ENCODE results near the gene ZFPM1. TPM values are rescaled to one million over a fixed set of nuclear protein-coding genes. Genes with fewer than 3 reads are reported as not detected.

Gene ZFPM1
- total RNA-seq, 3 donors from 2014 or later (not counting 1 experiment from before 2014, with no cell fraction given), result 56.3 to 71.0 (median 64.6) TPM

GRCh38 chr16:88509749-88510069, 56.6 kb downstream of the ZFPM1 start:
- Mint-ChIP-seq H3K4me1 (peaks cover 8 to 51% of the 10 kb centered on the region in 2 donors), H3K9me3 (no peaks in the 10 kb centered on the region), H3K4me3 (no peak overlapping the region), H3K27ac (peak overlapping the region in 1 of 2 donors; percentile 51), H3K36me3 (no peaks in the 10 kb centered on the region), H3K27me3 (ENCODE audit: low read depth in 2 of 2) (no peaks in the 10 kb centered on the region)
- WGBS (ENCODE audit: insufficient coverage), result 93% methylated on average over 12 of the region's 12 CpGs
- Histone ChIP-seq H3K27ac (ENCODE audit: low read length) (no peak overlapping the region), H3K9me3 (ENCODE audit: control insufficient read depth, insufficient read depth, low read length) (no peaks in the 10 kb centered on the region), H3K4me3 (ENCODE audit: low read length) (no peak overlapping the region), H3K27me3 (ENCODE audit: control insufficient read depth, insufficient read depth, low read length) (no peaks in the 10 kb centered on the region), H3K4me1 (ENCODE audit: control insufficient read depth, insufficient read depth, low read length) (peaks cover 18% of the 10 kb centered on the region), H3K36me3 (ENCODE audit: control insufficient read depth, insufficient read depth, low read length) (peaks cover 5% of the 10 kb centered on the region)
- no peak for ATAC-seq
- no peak for TF ChIP-seq CTCF (IDR thresholded peaks at IDR 0.05)
- intact Hi-C loops (cut with micrococcal nuclease), result loop anchor here (5.0 kb wide), 1 partner anchor 37 kb away; no protein-coding TSS in a partner anchor
- DNase-seq, result no peak

DNA sequence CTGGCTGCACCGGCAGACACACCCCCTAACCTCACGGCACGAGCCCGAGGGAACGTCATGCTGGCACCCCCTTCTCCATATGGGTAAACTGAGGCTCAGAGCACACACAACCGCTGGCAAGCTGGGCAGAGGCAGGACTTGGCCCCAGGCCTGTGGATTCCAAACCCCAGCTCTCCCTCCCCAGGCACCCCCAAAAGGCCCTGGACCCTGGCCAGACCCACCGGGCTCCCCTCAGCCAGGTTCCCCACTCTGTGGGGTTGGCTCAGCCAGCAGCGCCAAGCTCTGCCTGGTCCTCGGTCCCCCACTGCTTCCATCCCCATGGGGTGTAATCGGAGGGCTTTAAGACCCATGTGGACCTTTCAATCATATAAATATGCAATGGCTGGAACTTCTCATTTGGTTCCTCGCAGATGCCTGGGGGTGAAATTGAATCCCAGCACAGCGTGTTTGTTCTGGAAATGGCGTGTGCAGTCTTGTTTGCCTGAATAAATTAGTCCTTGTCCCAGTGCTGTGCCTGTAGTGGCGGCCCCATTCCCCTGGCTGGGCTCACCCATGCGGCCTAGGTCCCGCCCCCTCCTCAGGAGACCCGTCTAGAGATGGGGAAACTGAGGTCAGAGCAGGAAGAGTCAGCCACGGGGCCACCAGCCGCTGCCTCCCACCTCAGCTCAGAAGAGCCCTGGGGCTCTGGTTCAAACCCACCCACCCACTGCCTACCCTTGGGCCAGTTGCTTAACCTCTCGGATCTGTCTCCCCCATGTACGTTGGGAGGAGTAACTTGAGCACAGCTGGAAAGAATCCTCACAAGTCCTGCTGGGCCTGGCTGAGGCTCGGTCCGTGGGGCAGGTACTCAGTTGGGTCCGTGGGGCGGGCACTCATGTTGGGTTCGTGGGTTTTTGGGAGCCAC, 57.3 kb downstream of the ZFPM1 start:
- no peaks in the 10 kb centered on the region for H3K27me3 Mint-ChIP-seq (ENCODE audit: low read depth in 2 of 2)
- DNase-seq (no peak), ATAC-seq (no peak)
- H3K27ac Mint-ChIP-seq, result peak overlapping the region in 1 of 2 donors; percentile 51
- no peak overlapping the region for H3K27ac ChIP-seq (ENCODE audit: low read length)
- H3K36me3 Mint-ChIP-seq, result no peaks in the 10 kb centered on the region
- H3K27me3 ChIP-seq (ENCODE audit: control insufficient read depth, insufficient read depth, low read length), result no peaks in the 10 kb centered on the region
- intact Hi-C loops (cut with micrococcal nuclease), result no loop called here
- H3K9me3 Mint-ChIP-seq, result no peaks in the 10 kb centered on the region
- no peaks in the 10 kb centered on the region for H3K9me3 ChIP-seq (ENCODE audit: control insufficient read depth, insufficient read depth, low read length)
- 93% methylated on average over 26 of the region's 26 CpGs for WGBS (ENCODE audit: insufficient coverage)
- H3K4me3 Mint-ChIP-seq, result no peak overlapping the region
- H3K4me1 Mint-ChIP-seq, result peaks cover 10 to 48% of the 10 kb centered on the region in 2 donors
- no peak overlapping the region for H3K4me3 ChIP-seq (ENCODE audit: low read length)
- no peak for TF ChIP-seq CTCF (IDR thresholded peaks at IDR 0.05)
- peaks cover 7% of the 10 kb centered on the region for H3K36me3 ChIP-seq (ENCODE audit: control insufficient read depth, insufficient read depth, low read length)
- peaks cover 12% of the 10 kb centered on the region for H3K4me1 ChIP-seq (ENCODE audit: control insufficient read depth, insufficient read depth, low read length)

DNA sequence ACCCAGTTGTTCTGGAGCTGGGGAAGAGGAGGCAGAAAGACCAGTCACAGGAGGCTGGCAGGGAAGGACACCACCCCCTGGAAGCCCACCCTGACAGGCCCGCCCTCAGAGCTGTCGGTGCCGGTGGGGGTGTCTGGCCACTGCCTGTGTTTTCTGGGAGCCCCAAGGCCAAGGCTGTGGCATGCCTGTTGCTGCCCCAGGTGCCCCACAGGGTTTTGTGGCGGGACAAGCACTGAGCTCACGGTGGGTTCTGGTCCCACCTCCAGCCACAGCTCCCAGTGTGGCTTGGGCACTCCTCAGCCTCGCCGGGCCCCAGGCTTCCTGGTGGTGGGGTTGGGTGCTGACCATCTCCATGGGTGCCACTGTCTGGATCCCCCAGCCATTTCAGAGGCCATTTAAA, 58.0 kb downstream of the ZFPM1 start:
- Mint-ChIP-seq H3K27ac (no peak overlapping the region), H3K4me1 (peaks cover 10 to 51% of the 10 kb centered on the region in 2 donors), H3K27me3 (ENCODE audit: low read depth in 2 of 2) (no peaks in the 10 kb centered on the region), H3K4me3 (no peak overlapping the region), H3K9me3 (no peaks in the 10 kb centered on the region), H3K36me3 (no peaks in the 10 kb centered on the region)
- DNase-seq (no peak), ATAC-seq (no peak)
- intact Hi-C loops (cut with micrococcal nuclease), result no loop called here
- H3K9me3 ChIP-seq (ENCODE audit: control insufficient read depth, insufficient read depth, low read length), result no peaks in the 10 kb centered on the region
- peaks cover 12% of the 10 kb centered on the region for H3K36me3 ChIP-seq (ENCODE audit: control insufficient read depth, insufficient read depth, low read length)
- H3K4me3 ChIP-seq (ENCODE audit: low read length), result no peak overlapping the region
- peaks cover 9% of the 10 kb centered on the region for H3K4me1 ChIP-seq (ENCODE audit: control insufficient read depth, insufficient read depth, low read length)
- TF ChIP-seq CTCF (IDR thresholded peaks at IDR 0.05), result no peak
- no peak overlapping the region for H3K27ac ChIP-seq (ENCODE audit: low read length)
- H3K27me3 ChIP-seq (ENCODE audit: control insufficient read depth, insufficient read depth, low read length), result no peaks in the 10 kb centered on the region
- 87% methylated on average over 7 of the region's 7 CpGs for WGBS (ENCODE audit: insufficient coverage)

Measured in natural killer cell (primary cell).